ENCODE measurements around the gene MVK. TPM values are rescaled to one million over a fixed set of nuclear protein-coding genes. Genes with fewer than 3 reads are reported as not detected.
A peak's percentile ranks its signal among the peaks of the same experiment; 100 is the strongest.

MVK gene
- total RNA-seq, 1 donor from 2014 or later: 53.1 TPM

- intact Hi-C loops (cut with DNase I): no loop called here
- H3K36me3 ChIP-seq: peaks cover 25 to 64% of the 10 kb centered on the region in 2 donors
- DNase-seq (ENCODE audit: low spot score in 2 of 2): no peak
- H3K27me3 ChIP-seq: no peaks in the 10 kb centered on the region
- H3K4me1 ChIP-seq: no peaks in the 10 kb centered on the region
- TF ChIP-seq, protein P1, sequence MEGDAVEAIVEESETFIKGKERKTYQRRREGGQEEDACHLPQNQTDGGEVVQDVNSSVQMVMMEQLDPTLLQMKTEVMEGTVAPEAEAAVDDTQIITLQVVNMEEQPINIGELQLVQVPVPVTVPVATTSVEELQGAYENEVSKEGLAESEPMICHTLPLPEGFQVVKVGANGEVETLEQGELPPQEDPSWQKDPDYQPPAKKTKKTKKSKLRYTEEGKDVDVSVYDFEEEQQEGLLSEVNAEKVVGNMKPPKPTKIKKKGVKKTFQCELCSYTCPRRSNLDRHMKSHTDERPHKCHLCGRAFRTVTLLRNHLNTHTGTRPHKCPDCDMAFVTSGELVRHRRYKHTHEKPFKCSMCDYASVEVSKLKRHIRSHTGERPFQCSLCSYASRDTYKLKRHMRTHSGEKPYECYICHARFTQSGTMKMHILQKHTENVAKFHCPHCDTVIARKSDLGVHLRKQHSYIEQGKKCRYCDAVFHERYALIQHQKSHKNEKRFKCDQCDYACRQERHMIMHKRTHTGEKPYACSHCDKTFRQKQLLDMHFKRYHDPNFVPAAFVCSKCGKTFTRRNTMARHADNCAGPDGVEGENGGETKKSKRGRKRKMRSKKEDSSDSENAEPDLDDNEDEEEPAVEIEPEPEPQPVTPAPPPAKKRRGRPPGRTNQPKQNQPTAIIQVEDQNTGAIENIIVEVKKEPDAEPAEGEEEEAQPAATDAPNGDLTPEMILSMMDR (IDR thresholded peaks at IDR 0.05): no peak
- H3K27ac ChIP-seq: no peak overlapping the region
- H3K4me3 ChIP-seq: no peak overlapping the region
- no peaks in the 10 kb centered on the region for H3K9me3 ChIP-seq
Observed at GRCh38 chr12:109567296-109567695, 6.3 kb upstream of the MVK start.

- TF ChIP-seq, protein P1 (IDR thresholded peaks at IDR 0.05): no peak
- Histone ChIP-seq H3K4me1 (peaks cover 0 to 3% of the 10 kb centered on the region in 2 donors), H3K9me3 (no peaks in the 10 kb centered on the region), H3K27me3 (no peaks in the 10 kb centered on the region), H3K4me3 (no peak overlapping the region), H3K36me3 (peaks cover 25 to 58% of the 10 kb centered on the region in 2 donors), H3K27ac (no peak overlapping the region)
- no peak for DNase-seq (ENCODE audit: low spot score in 2 of 2)
- intact Hi-C loops (cut with DNase I): no loop called here
Observed at GRCh38 chr12:109567967-109568366, 5.6 kb upstream of the MVK start.

- no peak for DNase-seq (ENCODE audit: low spot score in 2 of 2)
- Histone ChIP-seq H3K27me3 (no peaks in the 10 kb centered on the region), H3K4me1 (peaks cover 0 to 3% of the 10 kb centered on the region in 2 donors), H3K4me3 (no peak overlapping the region), H3K36me3 (peaks cover 25 to 54% of the 10 kb centered on the region in 2 donors), H3K27ac (no peak overlapping the region), H3K9me3 (no peaks in the 10 kb centered on the region)
- TF ChIP-seq, protein P1 (IDR thresholded peaks at IDR 0.05): no peak
- intact Hi-C loops (cut with DNase I): no loop called here
Observed at GRCh38 chr12:109568486-109568885, 5.1 kb upstream of the MVK start.

DNA sequence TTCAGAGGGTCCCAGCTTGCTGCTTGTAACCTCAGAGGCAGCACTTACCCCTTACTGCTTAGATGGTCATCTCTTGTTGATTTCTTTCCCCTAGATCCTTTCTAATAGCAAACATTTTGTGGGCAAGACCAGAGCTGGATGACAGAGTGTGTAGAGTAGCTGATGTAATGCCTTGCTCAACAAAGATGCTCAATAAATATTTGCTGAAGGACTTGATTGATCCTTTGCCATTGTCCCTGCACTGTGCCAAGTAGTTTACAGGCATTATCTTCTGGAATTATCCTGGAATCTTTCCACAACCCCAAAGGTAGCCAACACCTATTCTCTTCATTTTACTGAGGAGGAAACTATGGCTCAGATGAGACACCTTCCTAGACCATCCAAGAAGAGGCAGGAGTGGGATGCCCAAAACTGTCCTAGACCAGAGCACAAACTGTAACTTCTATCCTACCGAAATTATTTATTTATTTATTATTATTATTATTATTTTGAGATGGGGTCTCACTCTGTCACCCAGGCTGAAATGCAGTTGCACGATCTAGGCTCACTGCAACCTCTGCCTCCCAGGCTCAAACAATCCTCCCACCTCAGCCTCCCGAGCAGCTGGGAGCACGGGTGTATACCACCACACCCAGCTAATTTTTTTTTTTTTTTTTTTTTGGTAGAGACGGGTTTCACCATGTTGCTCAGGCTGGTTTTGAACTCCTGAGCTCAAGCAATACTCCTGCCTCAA is 1.7 kb upstream of the MVK start:
- Histone ChIP-seq H3K4me1 (peaks cover 0 to 12% of the 10 kb centered on the region in 2 donors), H3K9me3 (no peaks in the 10 kb centered on the region), H3K36me3 (peaks cover 17 to 34% of the 10 kb centered on the region in 2 donors), H3K4me3 (no peak overlapping the region), H3K27ac (no peak overlapping the region), H3K27me3 (no peaks in the 10 kb centered on the region)
- TF ChIP-seq, protein P1 (IDR thresholded peaks at IDR 0.05): no peak
- DNase-seq (ENCODE audit: low spot score in 2 of 2): no peak
- intact Hi-C loops (cut with DNase I): loop anchor here (10.0 kb wide), 4 partner anchors 97 to 1963 kb away; partner anchors contain the start of genes FICD, KCTD10 and UBE3B

DNA sequence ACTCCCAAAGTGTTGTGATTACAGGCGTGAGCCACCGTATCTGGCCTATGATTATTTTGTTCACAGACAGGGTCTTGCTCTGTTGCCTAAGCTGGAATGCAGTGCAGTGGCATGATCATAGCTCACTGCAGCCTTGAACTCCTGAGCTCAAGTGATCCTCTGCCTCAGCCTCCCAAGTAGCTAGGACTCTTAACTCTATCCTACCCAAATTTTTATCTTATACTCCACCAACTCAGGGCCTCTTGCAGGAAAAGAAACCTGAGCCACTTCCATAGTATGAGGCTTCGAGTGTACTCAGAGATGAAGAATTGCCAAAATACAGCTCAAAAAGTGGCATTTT is 1.1 kb upstream of the MVK start:
- intact Hi-C loops (cut with DNase I): loop anchor here (10.0 kb wide), 4 partner anchors 98 to 1962 kb away; partner anchors contain the start of genes FICD, KCTD10 and UBE3B
- Histone ChIP-seq H3K4me3 (peak overlapping the region; percentile 68 to 78), H3K9me3 (no peaks in the 10 kb centered on the region), H3K27me3 (no peaks in the 10 kb centered on the region), H3K36me3 (peaks cover 21 to 33% of the 10 kb centered on the region in 2 donors), H3K4me1 (peaks cover 0 to 12% of the 10 kb centered on the region in 2 donors), H3K27ac (peak overlapping the region in 1 of 2 donors; percentile 64)
- TF ChIP-seq, protein P1 (IDR thresholded peaks at IDR 0.05): no peak
- DNase-seq (ENCODE audit: low spot score in 2 of 2): no peak

Measured in ascending aorta (tissue), 2 donors.